Fibroblast of villous mesenchyme (primary cell): ENCODE results near the gene CNPPD1. TPM values are rescaled to one million over a fixed set of nuclear protein-coding genes. Genes with fewer than 3 reads are reported as not detected.

Experiments
- DNase-seq: peaks from one replicate; pipeline ENCODE4 v3.0.0-alpha.2; 2010; ENCODE audit warnings: low read depth
- H3K4me3 ChIP-seq: 2 replicates; pipeline ENCODE4 v1.5.1; 2011; ENCODE audit warnings: low read depth, mild to moderate bottlenecking, low read length
- CTCF ChIP-seq: IDR thresholded peaks from 2 replicates; pipeline ENCODE4 v1.5.1; 2012; ENCODE audit warnings: low read depth, mild to moderate bottlenecking, low read length; ENCODE audit not compliant: insufficient read depth
- total RNA-seq: library from RNA; depleted of rRNA; stranded (reverse); fragments of >200 nt; gene quantifications from 2 replicates; pipeline ENCODE4 v1.2.3, GENCODE V29; 2012

Gene CNPPD1
- total RNA-seq: 17.7 and 19.6 TPM in 2 replicates

DNA sequence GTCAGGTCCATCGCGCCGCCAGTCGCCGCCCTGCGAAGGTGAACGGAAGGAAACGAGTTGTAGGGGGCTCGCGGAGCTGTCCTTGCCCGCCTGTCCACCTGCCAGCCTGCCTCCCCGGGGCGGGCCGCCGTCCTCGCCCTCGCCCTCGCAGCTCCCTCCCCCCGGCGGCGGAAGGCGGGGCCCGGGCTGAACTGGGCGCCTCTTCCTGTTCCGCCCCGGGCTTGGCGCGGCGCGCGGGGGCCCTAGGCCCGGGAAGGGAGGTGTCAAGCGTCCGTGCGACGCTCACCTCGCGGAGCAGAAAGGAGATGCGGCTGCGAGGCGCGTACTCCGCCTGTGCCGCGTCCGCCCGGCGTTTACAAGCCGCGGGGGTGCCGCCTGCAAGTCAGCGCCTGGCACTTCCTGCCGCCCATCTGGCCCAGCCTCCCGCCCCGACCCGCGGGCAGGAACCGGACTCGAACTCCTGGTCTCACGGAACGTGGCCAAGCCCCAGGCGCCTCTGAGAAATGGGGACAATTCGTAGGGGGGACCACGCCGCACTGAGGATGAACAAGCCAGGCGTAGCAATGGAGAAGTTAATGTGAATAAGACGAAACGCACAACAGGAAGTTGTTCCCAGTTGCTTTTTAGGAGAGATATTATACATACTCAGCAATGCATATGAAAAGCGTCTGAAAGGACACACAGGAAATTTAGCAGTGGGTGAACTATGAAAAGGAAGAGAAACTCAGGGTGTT is at the start of gene CNPPD1:
TSS of gene CNPPD1 (minus strand) at position 108 of the 734 bp plus-strand sequence. CDS start at position 11, 97 bp downstream.
- DNase-seq: peak; percentile 80
- H3K4me3 ChIP-seq: peak within 1 kb of the TSS; percentile 83
- no peak for TF ChIP-seq CTCF

DNA sequence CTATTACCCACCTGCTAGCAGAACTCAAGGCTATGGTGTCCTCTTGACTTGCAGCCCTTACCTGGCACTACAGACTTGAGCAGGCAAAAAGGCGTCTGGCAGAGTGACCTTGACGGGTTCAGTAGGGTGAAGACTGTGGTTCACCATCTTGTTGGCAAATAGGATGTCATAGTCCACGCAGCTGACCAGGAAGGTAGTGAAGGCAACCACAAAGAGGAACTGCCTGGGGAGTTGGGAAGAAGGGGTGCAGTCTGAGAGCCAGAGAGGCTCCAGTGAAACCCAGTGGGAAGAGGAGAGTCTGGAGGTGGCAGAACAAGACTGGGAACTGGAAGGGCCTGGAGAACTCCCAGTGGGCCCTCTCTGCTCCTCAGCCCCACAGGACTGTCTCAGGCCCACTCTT is 48.6 kb upstream of the CNPPD1 start:
- TF ChIP-seq CTCF: no peak
- no peak for DNase-seq
- H3K4me3 ChIP-seq: no peak overlapping the region

- no peak for TF ChIP-seq CTCF
- H3K4me3 ChIP-seq: no peak overlapping the region
- DNase-seq: no peak
Observed at GRCh38 chr2:219223831-219224610, 47.3 kb upstream of the CNPPD1 start.

DNA sequence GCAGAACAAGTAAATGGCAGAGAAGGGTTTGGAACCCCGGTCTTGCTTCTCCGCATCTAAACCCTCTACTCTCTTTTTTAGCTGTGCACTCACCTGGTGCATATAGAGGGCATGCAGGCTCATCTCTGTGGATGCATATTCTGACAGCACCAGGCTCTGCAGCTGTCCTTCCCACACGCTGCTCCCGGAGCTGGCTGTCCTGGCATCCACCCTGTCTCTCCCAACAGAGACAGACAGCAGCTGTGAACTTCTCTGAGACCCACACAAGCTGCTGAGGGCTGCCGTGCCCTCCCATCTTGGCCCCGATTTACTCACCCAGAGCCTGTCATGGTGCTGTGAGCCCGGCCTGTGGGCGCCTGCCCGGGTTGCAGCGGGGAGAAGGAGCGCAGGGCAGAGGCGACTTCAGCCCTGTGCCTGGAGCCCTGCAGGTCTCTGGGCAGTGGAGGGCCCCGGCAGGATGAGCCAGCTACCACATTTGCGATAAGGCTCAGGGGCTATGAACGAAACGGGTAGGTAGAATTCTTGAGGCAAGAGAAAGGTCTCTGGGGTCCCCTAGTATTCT is 45.3 kb upstream of the CNPPD1 start:
- no peak for DNase-seq
- no peak overlapping the region for H3K4me3 ChIP-seq
- TF ChIP-seq CTCF: no peak

DNA sequence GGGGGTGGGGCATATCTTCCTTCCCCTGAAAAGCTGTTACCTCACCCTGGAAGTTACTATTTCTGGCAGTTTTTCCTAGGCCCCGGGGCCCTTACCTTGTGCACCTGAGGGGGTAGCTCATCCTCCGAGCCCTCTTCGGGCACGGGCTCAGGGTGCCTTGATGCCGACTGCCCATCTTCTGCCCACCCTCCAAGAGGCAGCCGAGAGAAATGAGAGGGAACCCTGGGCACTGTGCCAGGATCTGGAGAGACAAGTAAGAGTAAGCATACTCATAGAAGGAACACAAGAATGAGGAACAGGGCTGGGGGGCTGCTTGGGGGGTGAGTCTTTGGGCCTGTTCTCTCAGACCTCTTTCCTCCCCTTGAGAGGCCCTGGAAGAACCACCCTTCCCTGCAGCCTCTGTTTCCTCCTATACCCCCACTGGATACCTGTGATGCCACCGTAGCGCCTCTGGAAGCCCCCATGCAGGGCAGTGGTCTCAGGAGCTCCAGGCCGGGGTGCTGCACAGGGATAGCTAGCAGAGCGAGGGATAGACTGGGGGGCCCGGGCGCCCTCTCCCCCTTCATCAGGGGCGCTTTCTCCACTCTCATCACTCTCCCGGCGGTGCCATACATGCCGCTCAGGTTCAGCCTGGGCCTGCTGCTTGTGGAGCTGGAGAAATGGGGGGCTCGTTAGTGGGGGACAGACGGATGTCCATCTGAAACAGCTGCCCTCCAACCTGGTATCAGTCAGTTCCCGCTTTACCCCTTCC is 44.1 kb upstream of the CNPPD1 start:
- TF ChIP-seq CTCF: no peak
- no peak for DNase-seq

GRCh38 chr2:219219784-219220532 is 43.2 kb upstream of the CNPPD1 start:
- TF ChIP-seq CTCF: no peak
- H3K4me3 ChIP-seq: no peak overlapping the region
- no peak for DNase-seq

More for the DNA sequence above, 44.1 kb upstream of the CNPPD1 start:
- no peak overlapping the region for H3K4me3 ChIP-seq
